Measurements from ENCODE around the gene TMUB1.

GRCh38 chr7:151104411-151105235, 21.3 kb upstream of the TMUB1 start:
- TF ChIP-seq CTCF (IDR thresholded peaks at IDR 0.05) (no peak), ZFX (IDR thresholded peaks at IDR 0.05; ENCODE audit: borderline replicate concordance) (no peak)

All from 22Rv1 (cell line).